Measurements from ENCODE around the gene UTP3.

GRCh38 chr4:70714079-70714887, 26.0 kb downstream of the UTP3 start:
- no peak for TF ChIP-seq EZH2 (IDR thresholded peaks at IDR 0.05; ENCODE audit: low read length, missing control alignments)
- TF ChIP-seq CTCF (conservative IDR thresholded peaks at IDR 0.05 in 1 of 2, IDR thresholded peaks at IDR 0.05 in 1 of 2; ENCODE audit: low read depth in 1 of 2, low read length in 2 of 2): no peak
